ENCODE results near the gene FNBP1. TPM values are rescaled to one million over a fixed set of nuclear protein-coding genes. Genes with fewer than 3 reads are reported as not detected.

Gene FNBP1
- total RNA-seq, 1 donor = 41.9 TPM

DNA sequence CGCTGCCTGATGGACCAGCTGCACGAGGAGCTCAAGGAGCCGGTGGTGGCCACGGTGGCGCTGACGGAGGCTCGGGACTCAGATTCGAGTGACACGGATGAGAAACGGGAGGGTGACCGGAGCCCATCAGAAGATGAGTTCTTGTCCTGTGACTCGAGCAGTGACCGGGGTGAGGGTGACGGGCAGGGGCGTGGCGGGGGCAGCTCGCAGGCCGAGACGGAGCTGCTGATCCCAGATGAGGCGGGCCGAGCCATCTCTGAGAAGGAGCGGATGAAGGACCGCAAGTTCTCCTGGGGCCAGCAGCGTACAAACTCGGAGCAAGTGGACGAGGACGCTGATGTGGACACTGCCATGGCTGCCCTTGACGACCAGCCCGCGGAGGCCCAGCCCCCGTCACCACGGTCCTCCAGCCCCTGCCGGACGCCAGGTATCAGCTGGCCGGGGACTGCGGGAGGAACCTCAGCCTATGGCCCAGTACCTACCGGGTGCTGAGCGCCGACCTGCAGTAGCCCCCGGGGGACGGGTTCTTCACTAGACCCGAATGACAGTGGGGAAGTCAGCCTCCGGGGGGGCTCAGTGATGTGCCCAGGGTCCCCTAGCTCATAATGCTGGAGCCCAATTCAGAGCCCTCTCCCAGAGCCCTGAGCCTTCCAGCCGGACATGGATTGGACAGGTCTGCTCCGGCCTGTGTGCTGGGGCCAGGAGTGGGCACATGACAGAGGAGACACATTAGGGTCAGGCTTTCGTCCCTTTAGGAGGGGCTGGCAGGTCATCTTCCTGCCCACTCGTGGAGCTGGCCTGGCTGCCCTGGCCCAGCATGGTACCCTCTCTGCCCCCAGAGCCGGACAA, 174.7 kb downstream of the FNBP1 start:
- TF ChIP-seq, protein P1, sequence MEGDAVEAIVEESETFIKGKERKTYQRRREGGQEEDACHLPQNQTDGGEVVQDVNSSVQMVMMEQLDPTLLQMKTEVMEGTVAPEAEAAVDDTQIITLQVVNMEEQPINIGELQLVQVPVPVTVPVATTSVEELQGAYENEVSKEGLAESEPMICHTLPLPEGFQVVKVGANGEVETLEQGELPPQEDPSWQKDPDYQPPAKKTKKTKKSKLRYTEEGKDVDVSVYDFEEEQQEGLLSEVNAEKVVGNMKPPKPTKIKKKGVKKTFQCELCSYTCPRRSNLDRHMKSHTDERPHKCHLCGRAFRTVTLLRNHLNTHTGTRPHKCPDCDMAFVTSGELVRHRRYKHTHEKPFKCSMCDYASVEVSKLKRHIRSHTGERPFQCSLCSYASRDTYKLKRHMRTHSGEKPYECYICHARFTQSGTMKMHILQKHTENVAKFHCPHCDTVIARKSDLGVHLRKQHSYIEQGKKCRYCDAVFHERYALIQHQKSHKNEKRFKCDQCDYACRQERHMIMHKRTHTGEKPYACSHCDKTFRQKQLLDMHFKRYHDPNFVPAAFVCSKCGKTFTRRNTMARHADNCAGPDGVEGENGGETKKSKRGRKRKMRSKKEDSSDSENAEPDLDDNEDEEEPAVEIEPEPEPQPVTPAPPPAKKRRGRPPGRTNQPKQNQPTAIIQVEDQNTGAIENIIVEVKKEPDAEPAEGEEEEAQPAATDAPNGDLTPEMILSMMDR (IDR thresholded peaks at IDR 0.05; ENCODE audit: insufficient read depth, low read depth, low read length) = no peak
- DNase-seq (ENCODE audit: low read depth) = no peak

GRCh38 chr9:129867136-129868022, 175.6 kb downstream of the FNBP1 start:
- TF ChIP-seq, protein P1 (IDR thresholded peaks at IDR 0.05; ENCODE audit: insufficient read depth, low read depth, low read length) = no peak
- H3K4me3 ChIP-seq (ENCODE audit: low read depth, low read length) = no peak overlapping the region
- no peak for DNase-seq (ENCODE audit: low read depth)

More for the DNA sequence above, 174.7 kb downstream of the FNBP1 start:
- H3K4me3 ChIP-seq (ENCODE audit: low read depth, low read length) = no peak overlapping the region

GRCh38 chr9:129866394-129867135, 176.4 kb downstream of the FNBP1 start:
- DNase-seq (ENCODE audit: low read depth) = no peak
- TF ChIP-seq, protein P1 (IDR thresholded peaks at IDR 0.05; ENCODE audit: insufficient read depth, low read depth, low read length) = no peak
- H3K4me3 ChIP-seq (ENCODE audit: low read depth, low read length) = no peak overlapping the region

GRCh38 chr9:129865668-129866320, 177.2 kb downstream of the FNBP1 start:
- TF ChIP-seq, protein P1 (IDR thresholded peaks at IDR 0.05; ENCODE audit: insufficient read depth, low read depth, low read length) = no peak
- no peak overlapping the region for H3K4me3 ChIP-seq (ENCODE audit: low read depth, low read length)
- DNase-seq (ENCODE audit: low read depth) = no peak

DNA sequence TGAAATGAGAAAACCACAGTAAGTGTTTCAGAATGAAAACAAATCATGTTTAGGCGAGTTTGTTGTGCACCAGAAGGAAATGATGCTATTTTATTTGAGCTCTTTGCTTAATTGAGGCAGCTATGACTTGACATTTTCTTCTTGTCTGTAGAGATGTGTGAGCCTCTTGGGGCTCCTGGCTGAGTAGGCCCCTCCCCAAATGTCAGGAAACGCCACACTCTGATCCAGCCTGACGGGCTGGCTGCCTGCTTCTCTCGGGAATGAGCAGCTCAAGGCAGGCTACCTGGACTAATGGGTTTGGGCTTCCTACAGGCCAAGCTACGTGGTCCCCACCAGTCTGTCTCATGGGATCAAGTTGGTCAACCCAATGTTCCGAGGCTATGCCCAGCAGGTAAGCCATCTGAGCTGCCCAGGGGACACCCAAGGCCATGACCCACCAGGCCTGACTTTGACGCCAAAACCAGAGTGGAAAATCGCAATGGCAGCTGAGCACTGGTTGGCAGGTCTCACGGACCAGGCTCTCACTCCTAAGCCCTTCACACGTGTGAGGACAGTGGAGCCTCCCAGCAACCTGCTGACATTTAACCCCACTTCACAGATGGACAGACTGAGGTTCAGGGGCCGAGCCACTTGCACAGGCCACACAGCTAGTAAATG, 177.9 kb downstream of the FNBP1 start:
- TF ChIP-seq, protein P1 (IDR thresholded peaks at IDR 0.05; ENCODE audit: insufficient read depth, low read depth, low read length) = no peak
- no peak for DNase-seq (ENCODE audit: low read depth)
- H3K4me3 ChIP-seq (ENCODE audit: low read depth, low read length) = no peak overlapping the region

Data from fibroblast of villous mesenchyme (primary cell).